GM18502 (cell line): ENCODE measurements around the gene PDXDC1.
A peak's percentile ranks its signal among the peaks of the same experiment; 100 is the strongest.
"Not testable (repeated sequence)": the region's sequence is repeated elsewhere in the genome, so short reads cannot be mapped to it uniquely, and the experiment has no call there.

Source experiments
- ATAC-seq: cut with Tn5 transposase; IDR thresholded peaks from one replicate; pipeline ENCODE4 v1.9.1; 2021; ENCODE audit warnings: mild to moderate bottlenecking; ENCODE audit not compliant: unreplicated experiment, poor library complexity

Gene PDXDC1

DNA sequence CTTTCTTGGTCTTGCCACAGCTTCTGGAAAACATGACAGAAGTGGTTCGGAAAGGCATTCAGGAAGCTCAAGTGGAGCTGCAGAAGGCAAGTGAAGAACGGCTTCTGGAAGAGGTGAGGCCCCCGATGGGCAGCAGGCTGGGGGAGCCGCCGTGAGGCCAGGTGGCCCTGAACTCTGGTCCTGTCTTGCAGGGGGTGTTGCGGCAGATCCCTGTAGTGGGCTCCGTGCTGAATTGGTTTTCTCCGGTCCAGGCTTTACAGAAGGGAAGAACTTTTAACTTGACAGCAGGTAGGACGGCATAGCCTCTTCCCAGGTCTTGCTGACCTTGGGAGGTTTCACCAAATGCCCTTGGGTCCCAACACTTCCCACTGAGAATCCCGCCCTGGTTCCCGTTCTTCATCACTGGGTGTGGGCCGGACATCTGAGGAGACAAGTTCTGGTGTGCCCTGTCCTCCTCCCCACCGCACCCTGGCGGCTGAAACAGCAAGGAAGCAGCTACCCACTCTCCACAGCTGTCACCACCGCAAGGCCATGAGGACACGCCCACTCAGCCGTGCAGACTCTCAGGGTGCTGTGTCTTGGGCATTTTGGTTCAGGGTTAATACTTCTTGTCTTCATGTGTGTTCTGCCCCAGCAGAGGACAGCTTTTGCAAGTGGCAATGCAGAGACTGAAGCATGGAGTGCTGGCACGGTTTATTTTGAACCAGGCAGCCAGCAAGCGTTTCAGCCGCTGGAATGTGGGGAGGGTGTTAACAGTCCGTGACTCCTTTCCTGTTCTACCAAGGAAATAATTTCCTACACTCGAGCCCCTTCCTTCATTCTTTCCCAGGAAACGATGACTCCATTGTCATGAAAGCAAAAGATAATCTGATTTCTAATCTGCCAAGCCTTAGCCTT, 59.7 kb downstream of the PDXDC1 start:
- ATAC-seq = no peak

DNA sequence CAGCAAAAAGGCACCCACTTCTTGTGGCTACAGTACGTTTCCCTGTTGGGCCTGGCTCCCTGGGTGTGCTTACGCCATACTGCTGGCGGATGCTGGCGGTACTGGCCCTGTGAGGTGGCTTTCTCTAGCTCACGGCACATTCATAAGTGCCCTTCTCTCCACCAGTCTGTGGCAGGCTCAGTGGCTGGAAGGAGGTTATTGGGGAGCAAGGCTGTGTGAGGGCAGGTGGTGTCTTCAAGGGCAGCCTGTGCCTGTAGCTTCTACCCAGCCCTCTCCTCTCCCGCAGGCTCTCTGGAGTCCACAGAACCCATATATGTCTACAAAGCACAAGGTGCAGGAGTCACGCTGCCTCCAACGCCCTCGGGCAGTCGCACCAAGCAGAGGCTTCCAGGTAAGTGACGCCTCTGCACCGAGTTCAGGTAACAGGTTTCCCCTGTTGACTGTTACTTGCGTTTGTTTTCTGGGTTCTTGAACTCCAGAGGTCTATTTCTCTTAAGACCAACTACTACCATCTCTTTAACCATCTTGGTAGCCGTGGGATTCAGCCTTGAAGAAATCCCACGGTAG, 60.4 kb downstream of the PDXDC1 start:
- ATAC-seq = no peak

- ATAC-seq = no peak
Measured at GRCh38 chr16:15037003-15037402, 62.2 kb downstream of the PDXDC1 start.

DNA sequence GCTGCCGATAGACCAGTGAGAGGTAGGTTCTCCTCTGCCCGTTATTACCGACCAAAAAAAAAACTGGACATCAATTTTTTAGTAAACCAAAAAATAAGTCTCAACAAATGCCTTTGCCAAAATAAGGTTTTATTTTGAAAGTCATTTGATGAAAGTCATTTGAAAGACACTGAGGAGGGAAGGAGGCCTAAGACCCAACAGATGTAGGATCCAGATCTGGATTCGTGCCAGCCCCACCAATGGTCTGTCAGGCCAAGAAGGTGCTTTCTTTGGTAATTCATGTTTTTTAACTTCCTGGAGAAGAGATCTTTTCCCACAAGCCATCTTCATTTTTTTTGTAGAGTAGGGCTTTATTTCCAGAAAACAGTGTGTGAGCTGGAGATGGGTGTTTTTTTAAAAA, 62.9 kb downstream of the PDXDC1 start:
- no peak for ATAC-seq

- ATAC-seq = no peak
Measured at GRCh38 chr16:15038689-15039088, 63.9 kb downstream of the PDXDC1 start.

DNA sequence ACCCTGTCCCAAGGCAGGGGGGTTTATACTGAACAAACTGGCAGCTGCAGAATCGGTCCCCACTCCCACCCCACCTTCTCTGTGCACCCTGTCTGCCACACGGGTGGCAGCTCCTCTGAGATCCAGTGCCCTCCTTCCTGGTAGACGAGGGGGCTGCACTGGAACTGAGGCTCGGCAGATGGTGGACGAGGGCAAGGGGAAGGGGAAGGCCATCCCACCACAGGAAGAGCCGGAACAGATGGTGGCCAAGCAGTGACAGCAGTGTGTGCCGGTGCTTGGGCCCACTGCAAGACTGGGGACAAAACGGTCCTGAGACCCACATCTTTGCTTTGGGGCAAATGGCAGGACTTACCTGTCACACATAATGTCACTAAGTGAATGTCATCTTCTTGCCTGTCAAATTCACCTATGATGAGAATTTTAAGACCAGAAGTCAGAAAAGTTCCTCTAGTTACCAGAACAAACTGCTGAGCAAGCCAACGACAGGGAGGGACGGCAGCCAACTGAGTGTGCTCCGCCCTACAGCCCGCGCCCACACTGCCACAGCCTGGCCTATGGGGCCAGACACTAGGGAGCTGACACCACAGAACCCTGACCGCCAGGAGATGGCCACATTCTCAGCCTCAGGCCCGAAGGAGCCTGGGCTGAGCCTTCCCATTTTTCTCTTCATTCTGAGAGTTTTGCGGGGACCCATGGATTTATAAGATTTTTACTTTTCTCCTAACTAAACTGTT, 66.6 kb downstream of the PDXDC1 start:
- ATAC-seq = no peak

- ATAC-seq = no peak
Measured at GRCh38 chr16:15043344-15043743, 68.5 kb downstream of the PDXDC1 start.

- no peak for ATAC-seq
Measured at GRCh38 chr16:15044286-15044685, 69.5 kb downstream of the PDXDC1 start.

DNA sequence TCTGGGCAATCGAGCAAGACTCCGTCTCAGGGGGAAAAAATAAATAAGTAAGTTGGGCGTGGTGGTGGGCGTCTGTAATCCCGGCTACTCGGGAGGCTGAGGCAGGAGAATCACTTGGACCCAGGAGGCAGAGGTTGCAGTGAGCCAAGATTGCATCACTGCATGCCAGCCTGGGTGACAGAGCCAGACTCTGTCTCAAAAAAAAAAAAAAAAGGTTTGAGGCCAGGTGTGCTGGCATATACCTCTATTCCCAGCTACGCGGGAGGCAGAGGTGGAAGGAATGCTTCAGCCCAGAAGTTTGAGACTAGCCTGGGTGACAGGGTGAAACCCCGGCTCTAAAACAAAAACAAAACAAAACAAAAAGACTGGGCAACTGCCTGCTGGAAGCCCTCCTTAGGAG, 70.4 kb downstream of the PDXDC1 start:
- ATAC-seq = not testable (repeated sequence)

GRCh38 chr16:15046692-15047376, 72.0 kb downstream of the PDXDC1 start:
- ATAC-seq = no peak

DNA sequence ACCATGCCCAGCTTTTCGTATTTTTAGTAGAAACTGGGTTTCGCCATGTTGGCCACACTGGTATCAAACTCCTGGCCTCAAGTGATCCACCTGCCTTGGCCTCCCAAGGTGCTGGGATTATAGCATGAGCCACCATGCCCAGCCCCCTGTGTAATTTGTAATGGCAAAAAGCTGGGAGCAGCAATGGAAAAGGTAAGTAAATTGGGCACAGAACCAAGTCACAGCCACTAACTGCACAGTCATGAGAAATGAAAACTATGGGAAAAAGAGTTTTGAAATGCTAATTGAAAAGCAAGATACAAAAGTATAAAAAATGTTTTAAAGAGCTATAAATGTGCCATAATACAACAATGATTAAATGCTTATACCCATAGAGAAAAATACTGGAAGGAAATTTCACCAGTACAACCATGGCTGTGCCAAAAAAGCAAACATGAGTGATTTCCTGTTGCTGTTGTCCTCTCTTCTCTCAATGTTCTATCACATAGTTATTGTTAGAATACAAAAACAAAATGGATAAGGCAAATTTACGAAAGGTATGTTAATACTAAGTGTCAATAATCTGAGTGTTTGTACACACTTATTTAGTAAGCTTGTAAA, 74.9 kb downstream of the PDXDC1 start:
- no peak for ATAC-seq

GRCh38 chr16:15050440-15050839, 75.6 kb downstream of the PDXDC1 start:
- ATAC-seq = not testable (repeated sequence)

- no peak for ATAC-seq
Measured at GRCh38 chr16:15051387-15051951, 76.6 kb downstream of the PDXDC1 start.

DNA sequence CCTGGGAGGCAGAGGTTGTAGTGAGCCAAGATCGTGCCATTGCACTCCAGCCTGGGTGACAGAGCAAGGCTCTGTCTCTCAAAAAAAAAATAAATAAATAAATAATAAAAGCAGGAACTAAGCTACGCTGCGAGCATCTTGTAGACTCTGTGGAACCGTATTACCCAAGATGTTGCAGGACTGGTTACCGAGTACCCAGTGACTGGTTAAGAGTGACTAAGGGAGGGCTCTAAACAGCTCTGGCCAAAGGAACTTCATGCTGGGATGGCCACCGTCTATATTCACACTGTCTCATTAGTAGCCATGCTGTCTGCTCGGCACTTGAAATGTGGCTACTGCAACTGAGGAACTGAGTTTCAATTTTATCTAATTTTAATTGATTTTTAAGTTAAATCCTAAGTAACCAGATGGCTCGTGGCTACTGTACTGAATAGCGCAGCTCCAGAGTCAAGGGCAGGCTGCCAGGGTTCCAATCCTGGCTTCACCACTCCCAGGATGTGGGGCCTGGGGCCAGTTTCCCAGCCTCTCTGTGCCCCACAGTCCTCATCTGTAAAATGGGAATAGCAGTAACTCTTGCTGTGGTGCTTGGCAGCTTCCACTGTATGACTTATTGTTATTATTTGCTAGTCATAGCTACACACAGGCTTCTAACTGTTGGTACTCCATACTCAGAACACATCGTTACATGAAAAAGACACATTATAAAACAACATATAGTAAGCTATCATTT, 78.1 kb downstream of the PDXDC1 start:
- no peak for ATAC-seq

DNA sequence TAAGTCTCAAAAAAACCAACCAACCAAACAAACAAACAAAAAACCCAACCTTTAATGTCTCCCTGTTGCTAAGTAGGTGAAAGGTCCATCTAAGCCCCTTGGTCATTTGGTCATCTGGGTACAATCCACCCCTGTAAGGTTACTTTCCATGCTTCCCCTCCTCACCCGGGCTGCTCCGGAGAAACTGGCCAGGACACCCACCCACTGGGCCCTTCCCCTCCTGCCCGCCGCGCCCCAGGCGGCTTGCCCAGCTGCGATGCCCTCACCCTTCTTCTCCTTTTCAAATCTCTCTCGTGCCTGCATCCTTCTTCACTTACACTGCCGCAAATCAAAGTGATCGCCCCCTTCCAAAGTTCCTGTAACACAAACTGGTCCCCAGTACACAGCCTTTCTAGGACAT, 79.1 kb downstream of the PDXDC1 start:
- no peak for ATAC-seq

DNA sequence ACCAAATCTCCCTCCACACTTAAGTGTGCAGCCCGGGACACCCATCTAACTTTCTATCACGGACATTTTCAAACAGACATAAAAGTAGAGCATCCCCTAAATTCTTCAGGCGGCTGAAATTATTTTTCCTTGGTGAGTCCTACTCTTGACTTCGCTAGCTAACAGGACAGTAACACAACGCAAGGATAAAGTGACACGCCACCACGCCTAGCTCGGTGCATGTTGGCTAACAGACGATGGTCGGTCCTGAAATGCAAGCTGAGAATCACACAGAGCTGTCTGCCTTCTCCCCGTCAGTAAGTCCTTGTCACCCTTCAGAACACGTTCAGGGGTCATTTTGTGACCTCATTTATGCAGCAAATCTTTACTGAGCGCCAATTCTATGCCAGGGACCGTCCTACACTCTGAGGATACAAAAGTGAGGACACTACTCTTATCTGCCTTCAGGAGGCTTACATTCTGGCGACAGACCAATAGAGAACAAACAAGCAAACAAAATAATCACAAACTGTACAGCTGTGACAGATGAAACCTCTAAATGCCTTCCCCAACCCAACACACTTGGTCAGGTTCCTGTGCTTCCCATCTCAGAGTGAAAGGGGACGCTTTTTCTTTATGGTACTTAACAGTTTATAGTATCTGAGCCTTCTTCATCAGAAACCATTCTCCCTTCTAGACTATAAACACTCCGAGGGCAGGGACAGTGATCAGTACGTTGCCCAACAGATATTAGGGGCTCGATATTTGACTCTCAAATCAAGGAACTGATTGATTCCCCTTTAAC, 79.7 kb downstream of the PDXDC1 start:
- ATAC-seq = no peak

DNA sequence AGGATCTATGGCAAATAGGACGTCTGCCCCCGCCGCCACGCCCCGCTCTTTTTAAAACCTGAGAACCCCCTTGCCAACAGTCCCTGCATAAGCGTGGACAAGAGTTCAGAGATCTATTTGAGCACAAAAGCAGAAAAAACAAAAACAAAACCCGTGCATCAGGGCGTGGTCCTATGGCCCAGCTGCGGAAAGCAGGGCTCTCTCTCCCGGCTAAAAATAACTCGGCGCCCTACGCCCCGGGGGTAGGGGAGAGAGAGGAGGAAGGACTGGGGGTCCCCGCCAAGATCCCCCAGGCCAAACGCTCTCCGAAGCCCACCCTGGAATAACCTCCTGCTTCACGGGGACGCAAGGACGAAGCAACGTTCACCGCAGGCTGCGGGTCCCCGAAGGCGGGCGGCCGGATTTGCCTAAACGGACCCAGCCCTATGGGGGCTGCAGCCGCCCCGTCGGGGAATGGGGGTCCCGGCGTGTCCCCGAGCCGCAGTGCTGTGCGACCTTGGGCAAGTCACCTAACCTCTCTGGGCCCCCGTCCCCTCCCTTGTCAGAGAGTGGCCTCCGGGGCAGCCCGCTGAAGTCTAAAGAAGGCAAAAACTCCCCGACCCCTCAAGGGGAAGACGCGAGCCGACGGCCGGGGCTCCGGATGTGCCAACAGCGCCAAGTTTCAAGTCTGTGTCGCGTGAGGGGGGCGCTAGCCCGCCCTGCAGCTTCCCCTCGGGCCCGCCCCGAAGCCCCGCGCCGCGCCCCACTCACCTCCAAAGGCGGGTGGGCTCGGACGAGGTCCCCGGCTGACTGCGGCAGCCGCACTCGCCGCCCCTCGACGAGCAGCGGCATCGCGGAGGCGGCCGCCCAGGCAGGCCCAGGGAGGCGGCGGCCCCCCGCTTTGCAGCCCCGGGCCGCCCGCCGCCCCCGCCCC, 80.6 kb downstream of the PDXDC1 start:
- ATAC-seq = peak; percentile 71
